Measurements from ENCODE around the gene XYLT2.
"Not testable (repeated sequence)": the region's sequence is repeated elsewhere in the genome, so short reads cannot be mapped to it uniquely, and the experiment has no call there.

The XYLT2 gene

GRCh38 chr17:50319306-50320004, 26.5 kb upstream of the XYLT2 start:
- in situ Hi-C loops (cut with MboI; ENCODE audit: low sequenced_read_pairs), result no loop called here

GRCh38 chr17:50322271-50322670, 23.7 kb upstream of the XYLT2 start:
- in situ Hi-C loops (cut with MboI; ENCODE audit: low sequenced_read_pairs), result no loop called here

GRCh38 chr17:50323060-50323459, 22.9 kb upstream of the XYLT2 start:
- in situ Hi-C loops (cut with MboI; ENCODE audit: low sequenced_read_pairs), result no loop called here

DNA sequence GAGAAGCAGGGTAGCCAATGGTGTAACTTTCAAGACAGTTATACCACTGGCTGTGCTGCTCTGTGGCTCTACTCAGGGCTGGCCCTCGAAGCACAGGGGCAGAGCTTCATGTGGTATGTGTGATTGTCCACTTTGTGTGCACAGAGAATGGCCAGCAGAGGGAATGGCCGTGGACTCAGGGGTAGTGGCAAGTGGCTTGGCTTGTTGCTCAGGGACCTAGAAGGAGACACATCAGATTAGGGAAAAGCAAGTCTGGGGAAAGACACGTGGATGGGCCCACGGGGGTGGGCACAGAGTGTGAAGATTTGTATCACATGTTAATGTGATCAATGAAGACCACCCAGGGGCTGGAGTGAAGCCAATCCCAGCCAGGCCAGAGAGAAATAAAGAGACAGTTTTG, 20.0 kb upstream of the XYLT2 start:
- in situ Hi-C loops (cut with MboI; ENCODE audit: low sequenced_read_pairs), result no loop called here

DNA sequence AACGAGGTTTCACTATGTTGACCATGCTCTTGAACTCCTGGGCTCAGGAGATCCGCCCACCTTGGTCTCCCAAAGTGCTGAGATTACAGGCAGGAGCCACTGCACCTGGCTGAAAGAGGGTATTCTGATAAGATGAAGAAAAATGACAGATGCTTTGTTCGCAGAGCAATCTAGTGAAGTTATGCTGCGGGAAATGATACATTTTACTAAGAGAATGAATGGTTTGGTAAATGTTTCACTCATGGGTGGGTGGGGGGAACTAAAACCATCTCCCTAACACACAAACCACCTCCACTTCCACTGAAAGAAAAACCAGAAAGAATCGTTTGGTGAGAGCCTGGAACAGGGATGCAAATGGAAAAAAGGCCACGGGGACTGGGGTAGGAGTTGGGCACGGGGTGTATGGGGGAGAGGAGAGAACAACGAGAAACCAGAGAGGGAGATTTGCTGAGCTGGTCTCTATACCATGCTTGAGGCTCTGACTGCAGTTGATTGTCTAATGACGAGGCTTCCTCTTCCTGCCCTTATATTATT, 19.0 kb upstream of the XYLT2 start:
- in situ Hi-C loops (cut with MboI; ENCODE audit: low sequenced_read_pairs), result no loop called here

DNA sequence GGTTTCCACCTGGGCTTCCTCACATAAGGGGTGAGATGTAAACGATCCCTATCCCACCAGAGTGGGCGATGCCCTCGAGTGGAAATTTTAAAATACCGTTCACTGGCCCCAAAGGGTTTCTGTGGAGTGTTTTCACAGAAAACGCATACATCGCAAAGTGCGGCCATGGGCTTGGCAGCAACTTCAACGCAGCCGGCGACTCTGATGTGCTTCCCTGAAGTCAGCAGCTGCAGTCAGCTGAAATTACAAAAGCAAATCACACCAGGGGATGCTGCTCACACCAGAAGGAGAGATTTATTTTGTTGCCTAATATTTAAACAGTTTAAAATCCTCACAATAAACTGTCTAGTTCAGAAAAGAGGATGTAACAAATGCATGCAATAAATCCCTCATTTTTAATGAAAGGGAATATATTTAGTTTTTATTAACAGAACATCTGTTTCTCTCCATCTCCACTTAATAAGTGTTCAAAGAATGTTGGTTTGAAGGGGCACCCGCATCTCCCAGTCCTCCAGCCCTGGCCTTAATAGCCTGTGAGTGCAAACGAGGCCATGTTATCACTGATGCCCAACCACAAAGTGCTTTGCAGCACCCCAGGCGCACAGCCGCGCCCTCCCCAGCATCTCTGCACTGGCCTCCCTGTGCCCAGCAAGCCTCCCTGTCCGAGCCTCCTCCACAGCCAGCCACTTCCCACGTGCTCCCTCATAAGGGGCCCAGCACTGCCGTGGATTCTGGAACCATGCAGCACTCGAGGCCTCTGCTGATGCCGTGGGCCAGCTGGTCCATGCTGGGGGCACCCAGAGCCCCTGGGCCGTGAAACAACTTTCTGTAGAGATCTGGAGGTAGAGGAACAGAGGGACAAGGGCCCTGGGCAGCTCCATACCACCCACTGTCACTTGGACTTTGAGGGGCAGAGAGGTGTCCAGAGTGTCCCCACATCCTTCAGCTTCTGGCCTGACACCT, 17.3 kb upstream of the XYLT2 start:
- in situ Hi-C loops (cut with MboI; ENCODE audit: low sequenced_read_pairs), result no loop called here

GRCh38 chr17:50329716-50330115, 16.2 kb upstream of the XYLT2 start:
- in situ Hi-C loops (cut with MboI; ENCODE audit: low sequenced_read_pairs), result no loop called here

DNA sequence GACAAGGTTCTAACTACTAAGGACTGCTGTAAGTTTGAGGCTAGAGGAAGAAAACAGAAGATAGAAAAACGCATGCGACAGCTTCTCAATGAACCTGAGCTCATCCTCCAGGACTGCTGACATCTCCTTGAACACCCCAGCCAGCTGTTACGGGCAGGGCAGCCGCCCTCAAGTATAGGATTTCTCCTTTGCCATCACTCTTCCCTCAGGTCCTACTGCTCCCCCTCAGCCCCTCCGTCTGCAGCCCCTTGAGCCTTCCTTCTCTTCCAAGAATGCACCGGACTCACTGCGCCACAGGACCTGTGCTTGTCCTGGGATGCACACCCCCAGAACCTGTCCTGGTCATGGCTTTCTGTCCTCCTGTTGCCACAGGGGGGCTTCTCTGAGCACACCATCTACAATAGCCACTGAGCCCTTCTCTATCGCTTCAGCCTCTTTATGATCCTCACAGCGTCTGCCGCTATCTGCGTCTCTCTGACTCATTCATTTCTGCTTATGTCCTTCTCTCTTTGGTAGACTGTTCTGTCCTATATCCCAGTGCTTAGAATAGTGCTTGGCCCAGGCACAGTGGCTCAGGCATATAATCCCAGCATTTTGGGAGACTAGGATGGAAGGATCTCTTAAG, 15.7 kb upstream of the XYLT2 start:
- in situ Hi-C loops (cut with MboI; ENCODE audit: low sequenced_read_pairs), result no loop called here

- in situ Hi-C loops (cut with MboI; ENCODE audit: low sequenced_read_pairs), result no loop called here
These were observed 14.7 kb upstream of the XYLT2 start for GRCh38 chr17:50331085-50331791.

GRCh38 chr17:50332196-50332595, 13.7 kb upstream of the XYLT2 start:
- in situ Hi-C loops (cut with MboI; ENCODE audit: low sequenced_read_pairs), result no loop called here

GRCh38 chr17:50333291-50334057, 12.5 kb upstream of the XYLT2 start:
- in situ Hi-C loops (cut with MboI; ENCODE audit: low sequenced_read_pairs), result not testable (repeated sequence)

- in situ Hi-C loops (cut with MboI; ENCODE audit: low sequenced_read_pairs), result no loop called here
These were observed 8.0 kb upstream of the XYLT2 start for GRCh38 chr17:50337956-50338355.

GRCh38 chr17:50338645-50339044, 7.3 kb upstream of the XYLT2 start:
- in situ Hi-C loops (cut with MboI; ENCODE audit: low sequenced_read_pairs), result no loop called here

DNA sequence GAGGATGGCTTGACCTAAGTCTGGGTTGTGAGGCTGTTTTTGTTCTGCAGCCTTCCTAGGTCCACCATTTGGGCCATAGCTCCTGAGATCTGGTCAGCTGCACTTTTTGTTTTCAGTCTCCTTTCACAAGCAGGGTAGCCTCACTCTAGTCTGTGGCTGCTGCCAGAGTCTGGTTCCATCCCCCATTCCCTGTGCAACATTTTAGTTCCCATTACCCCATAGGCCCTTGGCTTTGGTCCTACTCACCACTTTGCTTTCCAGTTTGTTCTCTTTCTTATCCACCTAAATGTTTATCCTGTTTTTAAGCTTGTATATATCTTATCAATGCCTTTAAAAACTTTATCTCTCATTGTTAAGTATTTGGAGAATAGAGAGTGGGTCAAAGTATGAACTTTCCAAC, 6.5 kb upstream of the XYLT2 start:
- in situ Hi-C loops (cut with MboI; ENCODE audit: low sequenced_read_pairs), result no loop called here

DNA sequence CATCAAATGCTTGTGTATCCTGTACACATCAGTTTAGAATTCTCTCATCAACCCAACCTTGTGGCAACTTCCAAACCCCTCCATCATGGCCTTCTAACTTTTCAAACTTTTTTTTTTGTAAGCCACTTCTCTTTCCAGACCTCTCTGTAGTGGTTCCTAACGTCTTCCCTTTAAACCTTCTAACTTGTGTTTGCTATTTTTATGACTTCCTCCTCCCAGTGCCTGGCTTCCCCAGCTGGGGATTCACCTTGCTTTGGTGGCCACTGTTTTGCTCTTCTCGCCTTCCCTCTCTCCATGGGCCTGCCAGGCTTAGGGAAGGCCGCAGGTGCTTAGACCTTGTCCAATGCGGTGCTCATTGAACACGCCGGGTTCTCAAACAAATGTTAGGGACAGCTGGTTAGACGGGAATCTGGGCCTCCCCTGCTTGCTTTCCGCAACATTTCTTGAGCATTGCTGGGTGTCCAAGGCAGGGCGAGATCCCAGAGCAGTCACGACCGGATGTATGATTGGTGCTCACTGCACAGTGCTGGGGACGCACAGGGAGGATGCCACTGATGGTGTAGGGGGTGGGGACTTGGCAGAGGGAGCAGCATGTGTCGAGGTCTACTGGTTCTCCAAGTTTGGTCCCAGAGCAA, 1.1 kb upstream of the XYLT2 start:
- in situ Hi-C loops (cut with MboI; ENCODE audit: low sequenced_read_pairs), result no loop called here

DNA sequence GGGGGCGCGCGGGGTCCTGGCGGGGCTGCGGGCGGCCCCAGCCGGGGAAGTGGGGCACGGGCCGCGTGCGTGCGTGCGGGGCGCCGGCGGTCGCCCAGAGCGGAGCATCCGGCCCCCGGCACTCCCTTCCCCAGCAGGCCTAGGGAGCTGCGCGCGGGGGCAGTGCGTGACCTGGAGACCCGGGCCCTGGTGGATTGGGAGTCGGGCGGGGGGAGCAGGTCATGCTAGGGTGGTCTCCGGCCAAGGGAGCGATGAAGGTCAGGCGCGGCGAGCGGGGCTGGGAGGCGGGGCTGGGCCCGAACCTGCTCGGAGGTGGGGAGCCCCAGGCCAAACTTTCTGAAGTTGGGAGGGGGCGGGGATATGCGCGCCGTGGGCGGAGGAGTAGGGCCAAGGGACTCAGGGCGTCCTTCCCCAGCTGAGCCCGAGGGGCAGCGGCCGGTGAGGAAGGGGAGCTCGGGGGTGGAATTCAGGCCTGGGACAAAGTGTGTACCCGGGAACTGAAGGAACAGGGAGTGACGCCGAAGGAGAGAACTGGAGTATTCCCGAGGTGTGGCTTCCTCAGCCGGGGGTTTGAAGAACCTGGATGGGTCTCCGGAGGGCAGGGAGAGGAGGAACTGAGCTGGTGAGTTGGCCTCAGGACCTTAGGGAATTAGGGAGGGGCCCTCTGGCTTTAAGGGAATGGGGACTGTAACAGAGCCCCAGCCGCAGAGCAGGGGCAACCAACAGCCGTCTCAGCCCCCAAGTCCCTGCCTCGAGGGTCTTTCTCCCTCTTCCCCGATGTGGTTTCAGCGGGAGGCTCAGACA, 589 bp downstream of the XYLT2 start:
- in situ Hi-C loops (cut with MboI; ENCODE audit: low sequenced_read_pairs), result no loop called here

DNA sequence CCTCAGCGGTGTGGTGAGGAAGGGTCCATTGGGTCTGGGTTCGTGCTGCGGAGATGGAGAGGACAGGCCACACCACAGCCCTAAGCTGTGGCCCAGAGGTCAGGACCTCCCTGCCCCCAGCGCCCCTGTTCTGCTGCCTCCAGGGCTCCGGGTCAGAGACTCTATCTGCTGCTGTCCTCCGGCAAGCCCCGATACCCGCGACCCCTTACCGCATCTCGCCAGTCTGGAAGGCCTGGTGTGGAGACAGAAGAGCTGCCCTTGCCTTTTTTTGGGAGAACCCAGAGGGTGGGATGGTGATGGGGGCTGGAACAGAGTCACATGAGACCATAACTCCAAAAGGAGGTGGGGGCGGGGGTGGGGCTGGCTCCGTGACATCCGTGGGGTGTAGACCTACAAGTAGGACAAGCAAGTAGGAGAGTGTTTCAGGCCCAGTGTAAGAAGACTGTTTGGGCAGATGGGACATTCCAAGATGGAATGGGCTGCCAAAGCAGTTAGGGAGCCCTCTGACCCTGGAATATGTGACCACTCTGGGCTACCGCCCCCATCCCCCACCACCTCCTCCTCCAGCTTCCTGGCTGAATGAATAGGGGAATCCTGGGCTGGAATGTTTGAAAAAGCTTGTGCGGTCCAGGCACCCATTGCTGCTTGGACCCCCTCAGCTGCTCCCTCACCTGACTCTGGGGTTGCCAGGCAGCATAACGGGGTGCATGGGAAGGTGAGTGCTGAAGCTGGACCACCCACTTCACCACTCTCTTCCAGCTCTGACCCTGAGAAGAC, 1.4 kb downstream of the XYLT2 start:
- in situ Hi-C loops (cut with MboI; ENCODE audit: low sequenced_read_pairs), result no loop called here

DNA sequence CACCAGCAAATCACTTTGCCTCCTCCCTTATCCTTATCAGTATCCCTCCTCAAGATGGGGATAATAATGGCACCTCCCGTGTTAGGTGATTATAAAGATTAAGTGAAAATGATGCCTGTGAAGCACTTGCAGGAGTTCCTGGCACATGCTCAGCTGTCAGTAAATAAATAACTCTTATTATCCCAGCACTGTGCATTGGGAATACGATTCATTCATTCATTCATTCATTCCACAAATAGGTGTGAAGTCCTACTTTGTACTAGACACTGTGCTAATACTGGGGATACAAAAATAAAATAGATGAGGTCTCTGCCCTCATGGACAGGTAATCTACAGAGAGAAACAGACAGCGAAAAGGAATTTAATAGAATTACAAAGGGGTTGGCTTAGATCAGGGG, 2.0 kb downstream of the XYLT2 start:
- in situ Hi-C loops (cut with MboI; ENCODE audit: low sequenced_read_pairs), result no loop called here

Data from hTERT RPE-1 (cell line).